Keratinocyte (primary cell): ENCODE results near the gene RCOR3. TPM values are rescaled to one million over a fixed set of nuclear protein-coding genes. Genes with fewer than 3 reads are reported as not detected.

Source experiments
- DNase-seq: peaks from one replicate; pipeline ENCODE4 v3.0.0-alpha.2; 2011; ENCODE audit warnings: low read depth, missing footprints, low spot score
- FAIRE-seq: peaks from 2 replicates; lab custom pipeline; 2011; peaks lifted over from hg19 to GRCh38; lab: Jason Lieb, UNC
- H2AFZ ChIP-seq: 2 replicates; pipeline ENCODE4 v1.6.0; 2012; ENCODE audit warnings: low read length, control low read depth, inconsistent platforms; ENCODE audit not compliant: control insufficient read depth
- H3K27ac ChIP-seq: 2 replicates; pipeline ENCODE4 v1.5.1; 2011; ENCODE audit warnings: low read length; ENCODE audit not compliant: control insufficient read depth, insufficient read depth
- H3K27me3 ChIP-seq: 3 replicates; pipeline ENCODE4 v1.6.0; 2011; ENCODE audit warnings: low read length; ENCODE audit not compliant: control insufficient read depth, insufficient read depth; ENCODE audit errors: extremely low read depth
- H3K36me3 ChIP-seq, 2 experiments: 2 replicates in 1 of 2; 3 replicates in 1 of 2; pipeline ENCODE4 v1.5.1; 2011; ENCODE audit warnings: low read length in 2 of 2, mild to moderate bottlenecking in 1 of 2; ENCODE audit not compliant: control insufficient read depth in 2 of 2, insufficient read depth in 2 of 2; ENCODE audit errors: extremely low read depth in 1 of 2
- H3K4me1 ChIP-seq: 3 replicates; pipeline ENCODE4 v1.5.1; 2011; ENCODE audit warnings: low read length; ENCODE audit not compliant: control insufficient read depth, insufficient read depth; ENCODE audit errors: extremely low read depth
- H3K4me2 ChIP-seq: 3 replicates; pipeline ENCODE4 v1.6.0; 2011; ENCODE audit warnings: low read depth, low read length; ENCODE audit not compliant: control insufficient read depth, insufficient read depth; ENCODE audit errors: extremely low read depth
- H3K4me3 ChIP-seq, 3 experiments: fragments of 200-600 bp in 1 of 3; sonication (generic) in 1 of 3; 2 replicates in 2 of 3; 3 replicates in 1 of 3; pipeline ENCODE4 v1.5.1; 2011 to 2016; ENCODE audit warnings: low read length in 3 of 3, mild to moderate bottlenecking in 3 of 3, control low read depth in 2 of 3, inconsistent platforms in 1 of 3, low read depth in 1 of 3, mixed read lengths in 1 of 3, mixed run types in 1 of 3, moderate library complexity in 1 of 3; ENCODE audit not compliant: control insufficient read depth in 2 of 3, insufficient read depth in 2 of 3; ENCODE audit errors: extremely low read depth in 1 of 3
- H3K79me2 ChIP-seq: 2 replicates; pipeline ENCODE4 v1.6.0; 2012; ENCODE audit warnings: low read length; ENCODE audit not compliant: control insufficient read depth, insufficient read depth
- H3K9ac ChIP-seq: 3 replicates; pipeline ENCODE4 v1.6.0; 2011; ENCODE audit warnings: low read length; ENCODE audit not compliant: control insufficient read depth, insufficient read depth; ENCODE audit errors: extremely low read depth
- H3K9me1 ChIP-seq: 3 replicates; pipeline ENCODE4 v1.6.0; 2011; ENCODE audit warnings: low read length; ENCODE audit not compliant: control insufficient read depth, insufficient read depth; ENCODE audit errors: extremely low read depth
- H3K9me3 ChIP-seq: 2 replicates; pipeline ENCODE4 v1.5.1; 2012; ENCODE audit warnings: low read depth, low read length; ENCODE audit not compliant: control insufficient read depth
- H4K20me1 ChIP-seq: 3 replicates; pipeline ENCODE4 v1.6.0; 2011; ENCODE audit warnings: low read length; ENCODE audit not compliant: control insufficient read depth, insufficient read depth; ENCODE audit errors: extremely low read depth
- EZH2 ChIP-seq: IDR thresholded peaks from one replicate; pipeline ENCODE4 v1.6.1; 2012; ENCODE audit warnings: inconsistent platforms, mild to moderate bottlenecking, low read length, moderate library complexity
- dilution Hi-C: fragments of 300-500 bp; cut with MboI; formaldehyde crosslinking; loops from one replicate; pipeline ENCODE4 v1.7.0; 2020; ENCODE audit warnings: low sequenced_read_pairs; ENCODE audit not compliant: extremely low pct_ligation_motif_present
- polyA plus RNA-seq, 5 experiments: library from polyadenylated mRNA; depleted of rRNA in 3 of 5; stranded (reverse) in 3 of 5; stranded (forward) in 1 of 5; unstranded in 1 of 5; fragments of >200 nt; gene quantifications; 1 replicate in 1 of 5; 2 replicates in 3 of 5; 3 replicates in 1 of 5; pipeline versions ENCODE4 v1.2.1 to v1.2.3, GENCODE V29; 2011 to 2012; ENCODE audit warnings: missing spikeins in 2 of 5, low read depth in 1 of 5, low replicate concordance in 1 of 5
- TF ChIP-seq, protein P1 (sequence below), 3 experiments: IDR thresholded peaks in 1 of 3; conservative IDR thresholded peaks in 1 of 3; optimal IDR thresholded peaks in 1 of 3; 2 replicates in 2 of 3; 3 replicates in 1 of 3; pipeline versions ENCODE3 to v1.5.1; 2011; ENCODE audit warnings: low read length in 3 of 3, mild to moderate bottlenecking in 3 of 3, moderate library complexity in 2 of 3, control low read depth in 1 of 3, inconsistent platforms in 1 of 3; ENCODE audit not compliant: insufficient read depth in 2 of 3; ENCODE audit errors: extremely low read depth in 1 of 3

Gene RCOR3
- polyA plus RNA-seq, 1 donor (not counting 4 experiments of a cell fraction or from before 2014, with no cell fraction given): 35.7 TPM

DNA sequence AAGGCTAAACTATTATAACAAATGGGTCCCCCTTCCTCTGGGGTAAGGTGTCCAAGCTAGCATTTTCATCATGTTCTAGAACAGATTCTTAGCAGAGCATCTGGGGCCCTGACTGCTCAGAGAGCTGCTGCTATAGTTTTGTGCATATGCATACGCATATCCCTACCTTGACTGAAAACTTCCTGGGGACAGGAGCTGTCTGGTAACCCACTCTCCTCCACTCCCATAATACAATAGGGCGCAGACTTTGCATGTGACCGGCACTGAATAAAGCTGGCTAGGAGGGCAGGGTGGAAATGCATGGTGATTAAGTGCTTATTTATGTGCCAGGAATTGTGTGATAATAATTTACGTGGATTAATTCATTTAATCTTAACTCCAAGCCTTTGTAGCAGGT is 79.1 kb downstream of the RCOR3 start:
- FAIRE-seq: no peak
- no peaks in the 10 kb centered on the region for H3K36me3 ChIP-seq
- H3K9me1 ChIP-seq: no peaks in the 10 kb centered on the region
- no peak overlapping the region for H3K27ac ChIP-seq
- DNase-seq: no peak
- no peaks in the 10 kb centered on the region for H3K9me3 ChIP-seq
- H3K4me1 ChIP-seq: no peaks in the 10 kb centered on the region
- no peaks in the 10 kb centered on the region for H3K79me2 ChIP-seq
- dilution Hi-C loops: no loop called here
- TF ChIP-seq, protein P1, sequence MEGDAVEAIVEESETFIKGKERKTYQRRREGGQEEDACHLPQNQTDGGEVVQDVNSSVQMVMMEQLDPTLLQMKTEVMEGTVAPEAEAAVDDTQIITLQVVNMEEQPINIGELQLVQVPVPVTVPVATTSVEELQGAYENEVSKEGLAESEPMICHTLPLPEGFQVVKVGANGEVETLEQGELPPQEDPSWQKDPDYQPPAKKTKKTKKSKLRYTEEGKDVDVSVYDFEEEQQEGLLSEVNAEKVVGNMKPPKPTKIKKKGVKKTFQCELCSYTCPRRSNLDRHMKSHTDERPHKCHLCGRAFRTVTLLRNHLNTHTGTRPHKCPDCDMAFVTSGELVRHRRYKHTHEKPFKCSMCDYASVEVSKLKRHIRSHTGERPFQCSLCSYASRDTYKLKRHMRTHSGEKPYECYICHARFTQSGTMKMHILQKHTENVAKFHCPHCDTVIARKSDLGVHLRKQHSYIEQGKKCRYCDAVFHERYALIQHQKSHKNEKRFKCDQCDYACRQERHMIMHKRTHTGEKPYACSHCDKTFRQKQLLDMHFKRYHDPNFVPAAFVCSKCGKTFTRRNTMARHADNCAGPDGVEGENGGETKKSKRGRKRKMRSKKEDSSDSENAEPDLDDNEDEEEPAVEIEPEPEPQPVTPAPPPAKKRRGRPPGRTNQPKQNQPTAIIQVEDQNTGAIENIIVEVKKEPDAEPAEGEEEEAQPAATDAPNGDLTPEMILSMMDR (optimal IDR thresholded peaks at IDR 0.05 in 1 of 3, IDR thresholded peaks at IDR 0.05 in 1 of 3, conservative IDR thresholded peaks at IDR 0.05 in 1 of 3; ENCODE audit: extremely low read depth in 1 of 3, insufficient read depth in 2 of 3, low read length in 3 of 3): no peak
- no peak for TF ChIP-seq EZH2
- H3K9ac ChIP-seq: no peak overlapping the region
- H4K20me1 ChIP-seq: no peaks in the 10 kb centered on the region
- no peak overlapping the region for H2AFZ ChIP-seq
- H3K4me3 ChIP-seq: no peak overlapping the region
- no peaks in the 10 kb centered on the region for H3K27me3 ChIP-seq
- H3K4me2 ChIP-seq: no peak overlapping the region

DNA sequence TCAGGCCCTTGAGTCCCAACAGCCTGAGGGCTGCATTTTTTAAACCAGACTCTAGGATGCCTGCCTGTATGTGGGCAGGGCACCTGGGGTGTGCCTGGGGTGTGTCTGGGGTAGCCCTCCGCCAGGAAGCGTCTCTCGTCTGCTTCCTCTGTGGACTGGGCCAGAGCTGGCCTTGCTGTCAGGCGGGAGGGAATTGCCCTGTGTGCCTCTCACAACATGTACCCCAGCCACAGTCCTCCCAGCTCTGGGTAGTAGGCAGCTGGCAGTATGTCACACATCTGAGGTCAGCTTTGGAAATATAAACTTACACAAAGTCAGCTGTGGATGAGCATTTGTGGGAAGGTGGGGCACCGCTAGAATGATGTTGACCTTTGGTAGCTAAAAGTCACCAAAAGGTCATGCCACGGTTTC is 80.5 kb downstream of the RCOR3 start:
- H3K27me3 ChIP-seq: no peaks in the 10 kb centered on the region
- FAIRE-seq (no peak), DNase-seq (no peak)
- H3K36me3 ChIP-seq: no peaks in the 10 kb centered on the region
- no peak overlapping the region for H3K4me2 ChIP-seq
- dilution Hi-C loops: no loop called here
- no peak overlapping the region for H2AFZ ChIP-seq
- H3K9me3 ChIP-seq: no peaks in the 10 kb centered on the region
- TF ChIP-seq, protein P1 (optimal IDR thresholded peaks at IDR 0.05 in 1 of 3, IDR thresholded peaks at IDR 0.05 in 1 of 3, conservative IDR thresholded peaks at IDR 0.05 in 1 of 3; ENCODE audit: extremely low read depth in 1 of 3, insufficient read depth in 2 of 3, low read length in 3 of 3): no peak
- no peak for TF ChIP-seq EZH2
- H3K9ac ChIP-seq: no peak overlapping the region
- H4K20me1 ChIP-seq: no peaks in the 10 kb centered on the region
- H3K79me2 ChIP-seq: no peaks in the 10 kb centered on the region
- no peak overlapping the region for H3K27ac ChIP-seq
- no peak overlapping the region for H3K4me3 ChIP-seq
- H3K9me1 ChIP-seq: no peaks in the 10 kb centered on the region
- H3K4me1 ChIP-seq: no peaks in the 10 kb centered on the region
